GM12801 (cell line): ENCODE results near the gene MYLK3.

ENCODE experiments used
- TF ChIP-seq, protein P1 (sequence below): IDR thresholded peaks from one replicate; pipeline ENCODE4 v1.5.1; 2011; ENCODE audit warnings: control low read depth; ENCODE audit not compliant: insufficient read length; ENCODE audit errors: extremely low read depth

The MYLK3 gene

DNA sequence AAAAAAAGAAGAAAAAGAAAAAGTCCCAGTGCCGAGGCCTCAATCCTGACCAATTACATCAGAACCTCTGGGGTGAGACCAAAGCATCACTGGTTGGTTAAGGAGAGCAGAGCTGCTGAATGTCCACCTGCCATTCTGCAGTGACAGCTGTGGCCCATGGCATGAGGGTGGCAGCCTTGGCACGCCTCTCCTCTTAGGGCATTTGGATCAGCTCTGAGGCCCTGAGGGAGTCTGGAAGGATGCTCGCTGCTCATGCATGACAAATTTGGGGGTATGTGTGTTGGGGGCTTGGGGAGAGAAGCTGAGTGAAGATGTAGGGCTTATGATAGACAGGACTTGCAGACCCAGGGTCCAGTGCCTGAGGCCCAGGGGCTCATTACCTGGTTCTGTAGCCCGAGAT, 26.3 kb downstream of the MYLK3 start:
- TF ChIP-seq, protein P1, sequence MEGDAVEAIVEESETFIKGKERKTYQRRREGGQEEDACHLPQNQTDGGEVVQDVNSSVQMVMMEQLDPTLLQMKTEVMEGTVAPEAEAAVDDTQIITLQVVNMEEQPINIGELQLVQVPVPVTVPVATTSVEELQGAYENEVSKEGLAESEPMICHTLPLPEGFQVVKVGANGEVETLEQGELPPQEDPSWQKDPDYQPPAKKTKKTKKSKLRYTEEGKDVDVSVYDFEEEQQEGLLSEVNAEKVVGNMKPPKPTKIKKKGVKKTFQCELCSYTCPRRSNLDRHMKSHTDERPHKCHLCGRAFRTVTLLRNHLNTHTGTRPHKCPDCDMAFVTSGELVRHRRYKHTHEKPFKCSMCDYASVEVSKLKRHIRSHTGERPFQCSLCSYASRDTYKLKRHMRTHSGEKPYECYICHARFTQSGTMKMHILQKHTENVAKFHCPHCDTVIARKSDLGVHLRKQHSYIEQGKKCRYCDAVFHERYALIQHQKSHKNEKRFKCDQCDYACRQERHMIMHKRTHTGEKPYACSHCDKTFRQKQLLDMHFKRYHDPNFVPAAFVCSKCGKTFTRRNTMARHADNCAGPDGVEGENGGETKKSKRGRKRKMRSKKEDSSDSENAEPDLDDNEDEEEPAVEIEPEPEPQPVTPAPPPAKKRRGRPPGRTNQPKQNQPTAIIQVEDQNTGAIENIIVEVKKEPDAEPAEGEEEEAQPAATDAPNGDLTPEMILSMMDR, result no peak

GRCh38 chr16:46720619-46721018, 27.5 kb downstream of the MYLK3 start:
- TF ChIP-seq, protein P1, result no peak

DNA sequence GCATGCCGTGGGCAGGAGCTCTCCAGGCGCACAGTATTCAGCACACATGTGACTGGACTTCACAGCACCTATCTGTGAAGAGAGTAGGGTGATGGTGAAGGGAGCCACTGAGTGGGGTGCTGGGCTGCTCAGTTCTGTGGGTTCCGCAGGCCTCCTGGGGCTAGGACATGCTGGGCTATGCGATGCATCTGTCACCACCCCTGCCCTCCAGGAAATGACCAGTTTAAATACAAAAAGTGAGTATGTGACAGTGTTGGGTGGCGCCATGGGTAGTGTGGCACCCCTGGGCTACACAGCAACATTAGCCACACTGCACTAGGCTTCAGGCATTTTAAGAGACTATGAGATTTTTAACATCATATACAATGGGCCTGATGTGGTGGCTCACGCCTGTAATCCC, 28.6 kb downstream of the MYLK3 start:
- TF ChIP-seq, protein P1, result no peak

- TF ChIP-seq, protein P1, result no peak
Measured at GRCh38 chr16:46718214-46718613, 29.9 kb downstream of the MYLK3 start.

- TF ChIP-seq, protein P1, result no peak
Measured at GRCh38 chr16:46717692-46718091, 30.5 kb downstream of the MYLK3 start.

GRCh38 chr16:46715769-46716305, 32.3 kb downstream of the MYLK3 start:
- TF ChIP-seq, protein P1, result no peak

GRCh38 chr16:46714797-46715591, 33.1 kb downstream of the MYLK3 start:
- TF ChIP-seq, protein P1, result no peak
